HL-60 (cell line): ENCODE measurements around the gene F2R.

Source experiments
- CTCF ChIP-seq: IDR thresholded peaks from one replicate; pipeline ENCODE4 v1.5.1; 2011; ENCODE audit warnings: low read length, control low read depth, inconsistent platforms; ENCODE audit not compliant: insufficient read depth
- POLR2AphosphoS5 ChIP-seq: IDR thresholded peaks from 2 replicates; pipeline ENCODE4 v1.6.1; 2012; ENCODE audit warnings: low read depth

- TF ChIP-seq CTCF (no peak), POLR2AphosphoS5 (no peak)
These were observed 1.5 kb downstream of the F2R start for GRCh38 chr5:76717222-76718083.
